Endothelial cell (in vitro differentiated cells): Measurements from ENCODE around the gene KCNQ2. TPM values are rescaled to one million over a fixed set of nuclear protein-coding genes. Genes with fewer than 3 reads are reported as not detected.

ENCODE experiments used
- DNase-seq: peaks from one replicate; pipeline ENCODE4 v3.0.0; 2021; ENCODE audit warnings: low spot score
- H3K27ac Mint-ChIP-seq: one replicate; pipeline ENCODE4 v1.8.0; 2021; ENCODE audit warnings: mixed read lengths, inconsistent platforms; ENCODE audit not compliant: unreplicated experiment
- H3K27me3 Mint-ChIP-seq: one replicate; pipeline ENCODE4 v1.8.0; 2021; ENCODE audit warnings: mild to moderate bottlenecking, moderate library complexity, mixed read lengths, inconsistent platforms; ENCODE audit not compliant: unreplicated experiment
- H3K36me3 Mint-ChIP-seq: one replicate; pipeline ENCODE4 v1.8.0; 2021; ENCODE audit warnings: mild to moderate bottlenecking, low read depth, mixed read lengths, inconsistent platforms; ENCODE audit not compliant: unreplicated experiment
- H3K4me1 Mint-ChIP-seq: one replicate; pipeline ENCODE4 v1.8.0; 2021; ENCODE audit warnings: mild to moderate bottlenecking, mixed read lengths, inconsistent platforms; ENCODE audit not compliant: unreplicated experiment
- H3K4me3 Mint-ChIP-seq: one replicate; pipeline ENCODE4 v1.8.0; 2021; ENCODE audit warnings: mild to moderate bottlenecking, mixed read lengths, inconsistent platforms; ENCODE audit not compliant: unreplicated experiment
- H3K9me3 Mint-ChIP-seq: one replicate; pipeline ENCODE4 v1.8.0; 2021; ENCODE audit warnings: mixed read lengths, inconsistent platforms; ENCODE audit not compliant: unreplicated experiment
- total RNA-seq: library from RNA; stranded (reverse); fragmentation: NEBNext Ultra II Directional; extraction: Animal tissue kit (Norgen Biotek cat#: 25700); gene quantifications from one replicate; pipeline ENCODE4 v1.2.1, GENCODE V29; 2021; ENCODE audit not compliant: unreplicated experiment
- TF ChIP-seq, protein P1 (sequence below): fragments of 200-600 bp; sonication (generic); IDR thresholded peaks from one replicate; pipeline ENCODE4 v1.5.0; 2021; ENCODE audit warnings: antibody characterized with exemption; ENCODE audit not compliant: unreplicated experiment

Gene KCNQ2
- total RNA-seq, 1 donor from 2014 or later = 3.2 TPM

DNA sequence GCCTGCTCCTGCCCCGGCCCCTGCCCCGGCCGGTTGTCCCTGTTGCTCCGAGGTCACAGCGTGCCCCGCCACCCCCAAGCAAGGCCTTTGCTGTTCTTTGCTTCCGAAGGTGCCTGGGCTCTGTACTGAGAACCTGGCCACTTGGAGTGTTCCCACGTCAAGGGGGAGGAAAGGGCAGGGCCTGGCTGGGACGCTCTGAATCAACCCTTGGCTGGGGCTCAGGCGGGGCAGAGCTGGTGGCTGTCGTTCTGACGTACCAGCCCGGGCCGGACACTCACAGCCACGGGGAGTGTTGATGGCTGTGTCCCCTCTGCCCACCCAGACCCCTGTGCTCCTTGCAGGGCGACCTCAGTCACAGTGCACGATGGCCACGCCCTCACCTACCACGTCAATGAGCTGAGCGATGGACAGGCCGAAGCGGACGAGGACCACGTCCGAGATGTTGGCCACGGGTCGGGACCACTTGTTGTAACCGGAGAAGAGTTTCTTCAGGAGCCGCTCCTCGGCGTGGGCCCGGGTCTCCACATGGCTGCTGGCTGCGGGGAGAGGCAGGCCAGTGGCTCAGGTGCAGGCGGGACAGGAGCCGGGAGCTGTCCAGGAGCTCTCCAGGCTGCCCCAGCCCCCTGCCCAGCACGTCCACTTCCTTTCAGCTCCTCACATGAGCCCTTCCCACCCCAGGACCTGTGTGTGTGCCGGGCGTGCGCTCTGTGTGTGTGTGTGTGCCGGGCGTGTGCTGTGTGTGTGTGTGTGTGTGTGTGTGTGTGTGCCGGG lies 113.1 kb downstream of the KCNQ2 start:
- peaks cover 5% of the 10 kb centered on the region for H3K27me3 Mint-ChIP-seq
- DNase-seq = no peak
- no peak overlapping the region for H3K27ac Mint-ChIP-seq
- no peaks in the 10 kb centered on the region for H3K9me3 Mint-ChIP-seq
- TF ChIP-seq, protein P1, sequence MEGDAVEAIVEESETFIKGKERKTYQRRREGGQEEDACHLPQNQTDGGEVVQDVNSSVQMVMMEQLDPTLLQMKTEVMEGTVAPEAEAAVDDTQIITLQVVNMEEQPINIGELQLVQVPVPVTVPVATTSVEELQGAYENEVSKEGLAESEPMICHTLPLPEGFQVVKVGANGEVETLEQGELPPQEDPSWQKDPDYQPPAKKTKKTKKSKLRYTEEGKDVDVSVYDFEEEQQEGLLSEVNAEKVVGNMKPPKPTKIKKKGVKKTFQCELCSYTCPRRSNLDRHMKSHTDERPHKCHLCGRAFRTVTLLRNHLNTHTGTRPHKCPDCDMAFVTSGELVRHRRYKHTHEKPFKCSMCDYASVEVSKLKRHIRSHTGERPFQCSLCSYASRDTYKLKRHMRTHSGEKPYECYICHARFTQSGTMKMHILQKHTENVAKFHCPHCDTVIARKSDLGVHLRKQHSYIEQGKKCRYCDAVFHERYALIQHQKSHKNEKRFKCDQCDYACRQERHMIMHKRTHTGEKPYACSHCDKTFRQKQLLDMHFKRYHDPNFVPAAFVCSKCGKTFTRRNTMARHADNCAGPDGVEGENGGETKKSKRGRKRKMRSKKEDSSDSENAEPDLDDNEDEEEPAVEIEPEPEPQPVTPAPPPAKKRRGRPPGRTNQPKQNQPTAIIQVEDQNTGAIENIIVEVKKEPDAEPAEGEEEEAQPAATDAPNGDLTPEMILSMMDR = no peak
- no peaks in the 10 kb centered on the region for H3K36me3 Mint-ChIP-seq
- H3K4me1 Mint-ChIP-seq = no peaks in the 10 kb centered on the region
- no peak overlapping the region for H3K4me3 Mint-ChIP-seq

DNA sequence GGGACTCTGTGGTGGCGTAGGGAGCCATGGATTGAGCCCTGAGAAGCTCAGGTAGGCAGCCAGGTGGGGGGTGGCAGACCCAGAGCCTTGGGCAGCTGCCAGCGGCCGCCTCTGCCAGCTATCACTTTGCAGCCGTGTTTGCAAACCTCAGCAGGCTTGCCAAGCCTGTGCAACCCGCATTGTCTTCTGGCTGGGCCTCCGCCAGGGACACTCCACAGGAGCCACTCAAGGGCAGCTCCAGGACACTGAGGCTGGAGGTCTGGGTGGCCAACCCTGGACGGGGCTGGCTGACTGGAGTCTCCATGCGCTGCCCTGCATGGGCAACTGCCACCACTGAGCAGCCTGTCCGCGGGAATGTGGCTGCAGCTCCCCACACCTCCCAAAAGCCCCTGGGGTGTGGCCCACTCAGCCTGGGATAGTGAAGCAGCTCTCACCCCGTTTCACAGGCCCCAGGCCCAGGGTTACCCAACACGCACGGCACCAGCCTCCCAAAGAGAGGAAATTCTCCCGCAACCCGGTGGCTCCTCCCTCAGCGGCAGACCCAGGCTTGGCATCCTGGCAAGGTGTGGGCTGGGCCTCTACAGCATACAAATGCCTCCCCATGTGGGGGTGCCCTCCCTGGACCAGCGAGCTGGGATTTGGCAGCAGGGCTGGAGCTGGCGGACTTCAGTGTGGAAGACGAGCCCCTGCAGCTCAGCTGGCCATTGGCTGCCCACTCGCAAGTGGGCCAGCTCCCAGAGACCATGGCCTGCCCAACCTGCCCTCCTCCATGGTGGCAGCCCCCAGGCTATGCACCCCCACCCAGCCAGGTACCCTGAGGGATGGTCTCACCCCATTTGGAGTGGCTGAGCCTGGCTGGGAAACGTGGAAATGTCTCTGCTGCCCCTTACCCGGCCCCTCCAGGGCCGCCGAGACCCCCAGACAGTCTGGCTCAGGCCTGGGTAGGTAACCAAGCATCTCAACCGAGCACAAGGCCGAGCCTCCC lies 114.2 kb downstream of the KCNQ2 start:
- no peak overlapping the region for H3K4me3 Mint-ChIP-seq
- no peak for DNase-seq
- peaks cover 6% of the 10 kb centered on the region for H3K27me3 Mint-ChIP-seq
- H3K9me3 Mint-ChIP-seq = no peaks in the 10 kb centered on the region
- TF ChIP-seq, protein P1 = no peak
- H3K27ac Mint-ChIP-seq = no peak overlapping the region
- H3K4me1 Mint-ChIP-seq = no peaks in the 10 kb centered on the region
- no peaks in the 10 kb centered on the region for H3K36me3 Mint-ChIP-seq

DNA sequence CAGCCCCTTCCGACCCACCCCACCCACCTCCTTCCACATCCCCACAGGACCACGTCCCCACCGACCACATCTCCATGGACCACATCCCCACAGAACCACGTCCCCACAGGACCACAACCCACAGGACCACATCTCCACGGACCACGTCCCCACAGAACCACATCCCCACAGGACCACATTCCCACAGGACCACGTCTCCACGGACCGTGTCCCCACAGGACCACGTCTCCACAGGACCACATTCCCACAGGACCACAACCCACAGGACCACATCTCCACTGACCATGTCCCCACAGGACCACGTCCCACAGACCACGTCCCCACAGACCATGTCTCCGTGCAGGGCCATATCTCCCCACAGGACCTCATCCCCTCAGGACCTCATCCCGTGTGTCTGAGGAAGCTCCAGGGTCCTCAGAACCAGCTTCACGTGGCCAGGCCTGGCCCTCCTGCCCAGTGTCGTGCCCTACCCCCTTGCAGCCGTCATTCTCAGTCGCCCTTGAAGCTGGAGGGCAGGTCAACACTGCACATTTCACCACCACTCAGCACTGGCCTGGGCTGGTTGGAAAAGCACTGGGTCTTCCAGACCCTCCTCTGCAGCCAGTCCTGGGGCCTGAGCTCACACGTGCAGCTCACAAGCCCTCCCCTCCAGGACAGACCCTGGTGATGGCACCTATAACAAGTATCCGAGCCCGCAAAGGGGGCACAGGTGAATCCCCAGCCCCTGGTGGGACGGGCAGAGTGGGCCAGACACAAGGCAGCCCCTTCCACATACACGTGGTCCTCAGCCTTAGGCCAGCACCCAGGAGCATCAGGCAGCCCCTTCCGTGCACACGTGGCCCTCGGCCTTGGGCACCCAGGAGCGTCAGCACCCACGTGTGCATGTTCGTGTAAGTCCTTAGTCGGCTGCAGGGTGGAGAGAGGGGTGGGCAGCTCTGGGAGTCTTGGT lies 115.2 kb downstream of the KCNQ2 start:
- Mint-ChIP-seq H3K4me3 (no peak overlapping the region), H3K36me3 (no peaks in the 10 kb centered on the region), H3K27ac (no peak overlapping the region), H3K4me1 (no peaks in the 10 kb centered on the region), H3K9me3 (no peaks in the 10 kb centered on the region), H3K27me3 (peaks cover 3% of the 10 kb centered on the region)
- DNase-seq = no peak
- TF ChIP-seq, protein P1 = no peak

DNA sequence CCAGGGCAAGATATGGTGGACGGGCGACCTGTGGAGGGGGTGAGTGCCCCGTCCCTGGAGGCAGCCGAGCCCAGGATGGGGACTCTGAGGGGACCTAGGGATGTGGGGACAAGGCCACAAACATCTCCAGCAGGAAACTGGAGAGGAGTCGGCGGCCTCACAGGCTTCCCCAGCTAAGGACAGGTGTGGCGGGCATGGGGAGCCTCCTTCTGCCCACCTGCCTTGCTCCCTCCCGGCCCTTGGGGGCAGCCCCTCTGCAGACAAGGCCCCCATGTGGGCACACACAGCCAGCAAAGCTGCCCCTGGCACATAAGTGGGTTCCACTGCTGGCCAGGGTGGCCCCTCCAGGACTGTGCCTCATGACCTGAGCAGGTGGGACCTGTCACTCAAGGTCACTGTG lies 115.9 kb downstream of the KCNQ2 start:
- H3K9me3 Mint-ChIP-seq = no peaks in the 10 kb centered on the region
- H3K4me1 Mint-ChIP-seq = no peaks in the 10 kb centered on the region
- TF ChIP-seq, protein P1 = no peak
- H3K36me3 Mint-ChIP-seq = no peaks in the 10 kb centered on the region
- peaks cover 3% of the 10 kb centered on the region for H3K27me3 Mint-ChIP-seq
- H3K27ac Mint-ChIP-seq = no peak overlapping the region
- no peak for DNase-seq
- no peak overlapping the region for H3K4me3 Mint-ChIP-seq
